GM21515 (cell line): ENCODE results near the gene IFNA10.
"Not testable (repeated sequence)": the region's sequence is repeated elsewhere in the genome, so short reads cannot be mapped to it uniquely, and the experiment has no call there.

ENCODE experiments used
- ATAC-seq: cut with Tn5 transposase; IDR thresholded peaks from one replicate; pipeline ENCODE4 v1.9.1; 2021; ENCODE audit not compliant: unreplicated experiment

IFNA10 gene

DNA sequence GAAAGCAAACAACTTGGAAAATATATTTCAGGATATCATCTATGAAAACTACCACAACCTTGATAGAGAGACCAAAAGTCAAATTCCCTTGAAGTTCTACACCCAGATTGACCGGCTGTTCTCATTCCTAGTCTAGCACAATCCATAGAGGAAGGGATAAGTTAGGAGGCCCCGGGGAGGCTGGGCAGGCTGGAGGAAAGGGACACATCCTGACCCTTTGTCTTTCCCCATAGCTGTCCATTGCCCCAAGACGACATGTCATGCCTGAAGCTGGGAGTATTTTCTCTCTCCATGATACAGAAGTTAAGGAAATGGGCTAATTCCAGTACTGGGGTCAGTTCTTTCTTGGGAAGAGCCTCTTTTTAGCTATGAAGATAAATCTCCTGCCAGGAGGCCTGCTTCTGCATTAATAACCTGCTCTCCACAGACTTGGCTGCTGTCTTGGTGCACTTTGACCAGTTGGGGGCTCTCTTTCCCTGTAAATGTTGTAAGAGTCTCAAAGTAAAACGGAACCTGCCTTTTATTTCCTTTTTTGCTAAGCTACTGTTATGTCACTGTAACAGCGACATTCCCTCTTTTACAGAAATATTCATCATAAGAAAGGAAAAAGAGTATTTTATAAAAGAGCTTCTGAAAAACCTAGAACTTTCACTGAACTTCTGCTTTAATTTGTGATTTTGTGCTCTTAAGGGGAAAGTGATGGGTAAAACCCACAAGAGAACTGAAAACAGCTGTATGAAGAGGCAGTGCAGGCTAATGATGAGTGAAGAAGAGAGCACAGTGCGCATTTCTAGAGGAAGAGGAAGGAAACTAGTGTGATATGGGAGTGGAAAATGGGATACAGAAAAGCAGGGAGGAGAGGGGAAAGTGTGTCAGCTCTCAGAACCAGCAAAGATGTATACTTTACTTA is 11.8 kb downstream of the IFNA10 start:
- peak; percentile 93 for ATAC-seq

DNA sequence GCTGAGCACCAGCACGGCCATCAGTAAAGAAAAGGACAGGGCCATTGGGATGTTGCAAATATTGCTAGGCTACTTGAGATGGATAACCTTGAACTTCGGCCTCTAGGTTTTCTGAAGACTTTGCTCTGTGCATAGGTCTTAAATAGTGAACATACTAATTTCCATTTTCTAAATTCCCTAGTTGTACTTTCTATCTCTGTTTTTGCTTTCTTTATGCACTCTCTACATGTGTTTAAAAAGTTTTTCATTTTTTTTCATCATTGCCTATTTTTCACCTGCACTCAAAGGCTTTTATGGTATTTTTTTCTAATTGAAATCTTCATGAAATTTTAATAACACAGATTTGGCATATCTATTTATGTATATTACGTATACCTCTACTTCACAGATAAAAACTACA is 19.5 kb downstream of the IFNA10 start, which contains the start of gene IFNA4:
TSS of gene IFNA4 (minus strand) at position 101 of the 400 bp plus-strand sequence. CDS start at position 45, 56 bp downstream.
- ATAC-seq, result not testable (repeated sequence)

DNA sequence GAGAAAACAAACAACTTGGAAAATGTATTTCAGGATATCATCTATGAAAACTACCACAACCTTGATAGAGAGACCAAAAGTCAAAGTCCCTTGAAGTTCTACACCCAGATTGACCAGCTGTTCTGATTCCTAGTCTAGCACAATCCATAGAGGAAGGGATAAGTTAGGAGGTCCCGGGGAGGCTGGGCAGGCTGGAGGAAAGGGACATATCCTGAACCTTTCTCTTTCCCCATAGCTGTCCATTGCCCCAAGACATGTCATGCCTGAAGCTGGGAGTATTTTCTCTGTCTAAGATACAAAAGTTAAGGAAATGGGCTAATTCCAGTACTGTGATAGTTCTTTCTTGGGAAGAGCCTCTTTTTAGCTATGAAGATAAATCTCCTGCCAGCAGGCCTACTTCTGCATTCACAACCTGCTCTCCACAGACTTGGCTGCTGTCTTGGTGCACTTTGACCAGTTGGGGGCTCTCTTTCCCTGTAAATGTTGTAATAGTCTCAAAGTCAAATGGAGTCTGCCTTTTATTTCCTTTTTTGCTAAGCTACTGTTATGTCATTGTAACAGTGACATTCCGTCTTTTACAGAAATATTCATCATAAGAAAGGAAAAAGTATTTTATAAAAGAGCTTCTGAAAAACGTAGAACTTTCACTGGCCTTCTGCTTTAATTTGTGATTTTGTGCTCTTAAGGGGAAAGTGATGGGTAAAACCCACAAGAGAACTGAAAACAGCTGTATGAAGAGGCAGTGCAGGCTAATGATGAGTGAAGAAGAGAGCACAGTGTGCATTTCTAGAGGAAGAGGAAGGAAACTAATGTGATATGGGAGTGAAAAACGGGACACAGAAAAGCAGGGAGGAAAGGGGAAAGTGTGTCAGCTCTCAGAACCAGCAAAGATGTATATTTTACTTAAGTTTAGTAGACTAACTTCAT is 23.9 kb downstream of the IFNA10 start:
- ATAC-seq, result peak; percentile 95

DNA sequence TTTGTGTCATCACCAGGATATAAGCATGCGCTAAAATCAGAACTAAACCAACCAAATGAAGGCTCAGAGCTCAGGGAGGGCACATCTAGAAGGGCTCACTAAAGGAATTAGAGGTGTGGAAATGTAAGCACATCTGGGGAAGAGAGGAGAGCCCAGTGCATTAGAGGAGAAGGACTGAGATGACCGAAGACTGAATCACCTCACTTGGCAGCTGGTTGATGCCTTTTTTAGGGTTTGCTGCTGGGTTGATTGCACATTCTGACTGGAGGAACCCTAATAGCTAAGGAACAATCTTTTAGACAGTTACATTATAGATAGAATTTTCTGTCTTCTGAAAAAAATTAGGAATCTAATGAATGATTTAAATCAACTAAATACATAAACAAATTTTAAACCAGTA is 32.3 kb downstream of the IFNA10 start:
- ATAC-seq, result no peak

DNA sequence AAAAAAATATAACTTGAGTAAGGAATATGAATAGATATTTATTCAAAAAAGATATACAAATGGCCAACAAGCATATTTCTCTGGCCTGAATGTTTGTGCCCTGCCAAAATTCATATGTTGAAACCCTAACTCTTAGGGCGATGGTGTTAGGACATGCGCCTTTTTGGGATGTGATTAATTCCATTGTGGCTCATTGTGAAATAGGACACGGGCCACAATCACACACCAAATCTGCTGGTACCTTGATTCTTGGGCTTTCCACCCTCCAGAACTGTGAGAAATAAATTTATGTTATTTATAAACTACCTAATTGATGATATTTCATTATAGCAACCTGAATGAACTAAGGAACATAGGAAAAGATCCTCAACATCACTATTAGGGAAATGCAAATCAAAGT is 34.8 kb downstream of the IFNA10 start:
- no peak for ATAC-seq

DNA sequence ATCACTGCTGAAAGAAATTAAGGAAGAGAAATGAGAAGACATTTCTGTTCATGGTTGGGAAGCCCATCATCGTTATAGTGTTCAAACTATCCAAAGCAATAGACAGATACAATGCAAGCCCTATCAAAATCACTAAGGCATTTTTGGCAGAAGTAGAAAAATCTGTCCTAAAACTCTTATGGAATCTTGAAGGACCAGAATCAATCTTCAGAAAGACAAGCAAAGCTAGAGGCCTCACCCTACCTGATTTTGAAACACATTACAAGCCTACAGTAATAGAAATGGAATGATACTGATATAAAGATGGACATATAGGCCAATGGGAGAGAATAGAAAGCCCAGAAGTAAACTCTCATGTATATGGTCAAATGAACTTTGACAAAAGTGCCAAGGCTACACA is 35.6 kb downstream of the IFNA10 start:
- ATAC-seq, result no peak

DNA sequence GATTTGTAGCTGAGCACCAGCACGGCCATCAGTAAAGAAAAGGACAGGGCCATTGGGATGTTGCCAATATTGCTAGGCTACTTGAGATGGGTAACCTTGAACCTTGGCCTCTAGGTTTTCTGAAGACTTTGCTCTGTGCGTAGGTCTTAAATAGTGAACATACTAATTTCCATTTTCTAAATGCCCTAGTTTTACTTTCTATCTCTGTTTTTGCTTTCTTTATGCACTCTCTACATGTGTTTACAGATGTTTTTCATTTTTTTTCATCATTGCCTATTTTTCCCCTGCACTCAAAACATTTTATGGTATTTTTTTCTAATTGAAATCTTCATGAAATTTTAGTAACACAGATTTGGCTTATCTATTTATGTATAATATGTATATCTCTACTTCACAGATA is 40.4 kb downstream of the IFNA10 start, which contains the start of gene IFNA21:
TSS of gene IFNA21 (minus strand) at position 101 of the 400 bp plus-strand sequence. CDS start at position 53, 48 bp downstream.
- ATAC-seq, result not testable (repeated sequence)

DNA sequence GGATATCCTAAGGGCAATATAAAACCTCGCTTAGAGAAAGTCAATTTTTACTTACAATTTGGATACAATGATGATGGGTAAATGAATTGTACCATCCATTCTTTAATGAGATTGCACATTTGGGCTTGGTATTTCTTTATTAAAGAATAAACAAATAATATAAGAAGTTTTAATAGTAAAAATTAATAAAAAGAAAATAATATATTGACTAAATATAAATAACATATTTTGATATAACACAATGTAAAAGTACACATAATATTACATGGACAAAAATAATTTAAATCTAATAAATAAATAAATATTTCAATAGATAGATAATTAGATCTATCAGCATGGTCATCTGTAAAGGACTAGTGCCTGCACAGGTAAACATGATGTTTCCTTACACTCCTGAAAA is 41.4 kb downstream of the IFNA10 start:
- ATAC-seq, result no peak

DNA sequence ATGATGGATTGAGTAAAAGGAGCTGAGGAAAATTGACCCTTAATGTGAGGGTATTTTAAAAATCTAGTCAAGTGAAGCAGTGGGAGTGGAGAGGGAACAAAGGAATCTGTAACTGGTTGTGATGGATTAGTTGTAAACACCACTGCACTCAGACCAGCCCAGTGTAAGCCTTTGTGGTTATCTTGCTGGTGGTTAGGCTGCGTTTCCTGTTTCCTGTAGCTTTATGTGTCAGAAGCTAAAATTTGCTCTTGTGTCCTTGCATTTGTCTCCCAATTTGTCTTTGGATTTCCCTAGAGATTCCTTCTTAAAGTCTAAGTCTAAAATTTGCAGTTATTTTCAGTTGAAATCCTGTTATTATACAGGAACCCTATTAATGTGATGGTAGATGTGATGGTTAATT is 46.8 kb downstream of the IFNA10 start:
- peak; percentile 93 for ATAC-seq
